NCI-H128 (cell line): ENCODE data around the gene DNAJC12.
"Not testable (repeated sequence)": the region's sequence is repeated elsewhere in the genome, so short reads cannot be mapped to it uniquely, and the experiment has no call there.

Source experiments
- DNase-seq: peaks from one replicate; lab custom pipeline; 2025; ENCODE audit not compliant: unreplicated experiment; lab: John Stamatoyannopoulos, UW

Gene DNAJC12

DNA sequence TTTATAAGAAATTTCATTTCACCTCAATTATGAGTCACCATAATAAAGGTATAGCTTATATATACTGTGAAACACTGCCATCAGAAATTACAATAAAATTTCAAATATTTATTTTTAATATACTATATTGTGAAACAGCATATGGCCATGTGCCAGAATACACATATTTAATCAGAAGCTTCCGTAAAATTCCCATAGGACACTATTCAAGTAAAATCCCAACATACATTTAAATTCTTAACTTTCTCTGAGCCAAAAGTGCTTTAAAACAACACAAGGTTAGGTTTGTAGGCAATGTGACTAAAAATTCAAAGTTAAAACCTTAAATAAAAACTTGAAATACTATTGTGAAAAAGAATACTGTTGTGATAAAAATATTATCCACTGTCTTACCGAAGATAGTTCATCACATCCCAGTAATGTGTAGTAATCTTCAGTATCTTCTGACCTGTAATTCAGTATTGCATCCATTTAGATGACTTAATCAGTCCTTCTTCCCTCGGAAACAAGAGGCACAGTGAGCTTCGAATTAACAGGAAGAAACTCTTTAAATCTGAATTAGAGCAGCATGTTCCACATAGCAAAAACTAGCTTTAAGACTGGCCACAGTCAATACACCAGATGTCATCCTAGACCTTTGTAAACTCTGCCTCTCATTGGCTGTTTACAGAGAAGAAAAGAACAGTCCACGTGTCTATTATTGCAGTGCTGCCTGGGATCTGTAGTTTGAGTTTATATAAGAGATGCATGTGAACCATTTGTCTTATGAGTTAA, at the start of gene DNAJC12:
Gene DNAJC12, minus strand, starts transcription at position 648 of the 774 bp plus-strand sequence. Its CDS starts 177 bp downstream, at position 471.
- DNase-seq: no peak

DNA sequence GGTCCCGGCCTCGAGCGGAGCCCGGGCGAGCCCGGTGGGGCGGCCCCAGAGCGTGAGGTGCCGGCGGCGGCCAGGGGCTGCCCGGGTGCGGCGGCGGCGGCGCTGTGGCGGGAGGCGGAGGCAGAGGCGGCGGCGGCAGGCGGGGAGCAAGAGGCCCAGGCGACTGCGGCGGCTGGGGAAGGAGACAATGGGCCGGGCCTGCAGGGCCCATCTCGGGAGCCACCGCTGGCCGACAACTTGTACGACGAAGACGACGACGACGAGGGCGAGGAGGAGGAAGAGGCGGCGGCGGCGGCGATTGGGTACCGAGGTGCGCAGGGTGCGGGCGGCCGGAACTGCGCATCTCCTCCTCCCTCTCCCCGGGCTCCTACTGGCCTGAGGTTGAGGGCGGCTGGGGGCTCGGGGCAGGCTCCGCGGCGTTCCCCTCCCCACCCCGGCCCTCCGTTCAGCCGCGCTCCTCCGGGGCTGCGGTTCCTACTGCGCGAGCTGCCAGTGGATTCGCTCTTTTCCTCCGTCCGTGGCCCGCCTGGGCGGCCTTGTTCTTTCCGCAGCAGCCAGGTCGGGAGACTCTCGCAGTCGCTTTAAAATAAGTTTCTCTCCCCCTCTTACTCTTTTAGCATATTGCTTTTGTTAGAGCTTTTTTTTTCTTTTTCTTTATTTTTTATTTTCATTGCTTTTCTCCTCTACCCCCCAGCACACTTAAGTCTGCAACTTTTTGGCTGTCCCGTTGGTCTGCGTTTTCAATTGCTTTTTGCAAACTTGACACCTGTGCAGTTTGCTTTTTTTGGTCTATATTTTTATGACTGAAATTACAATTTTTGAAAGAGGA, 47.1 kb upstream of the DNAJC12 start:
- DNase-seq: no peak

DNA sequence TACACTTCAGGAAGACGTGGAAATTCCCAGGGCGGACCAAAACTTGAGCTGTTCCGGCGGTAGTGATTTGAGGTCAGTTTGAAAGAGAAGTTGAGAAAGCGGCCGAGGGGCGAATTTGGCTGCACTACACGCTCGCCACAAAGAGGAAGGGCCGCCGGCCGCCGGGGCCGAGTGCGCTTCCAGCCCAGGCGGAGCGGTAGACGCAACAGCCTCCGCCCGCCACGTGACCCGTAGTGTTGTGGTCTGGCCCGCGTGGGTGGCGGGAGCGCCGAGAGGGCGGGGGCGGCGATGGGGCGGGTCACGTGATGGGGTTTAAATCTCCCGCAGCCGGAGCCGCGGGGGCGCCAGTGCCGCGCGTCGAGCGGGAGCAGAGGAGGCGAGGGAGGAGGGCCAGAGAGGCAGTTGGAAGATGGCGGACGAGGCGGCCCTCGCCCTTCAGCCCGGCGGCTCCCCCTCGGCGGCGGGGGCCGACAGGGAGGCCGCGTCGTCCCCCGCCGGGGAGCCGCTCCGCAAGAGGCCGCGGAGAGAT, 46.4 kb upstream of the DNAJC12 start, which contains the start of gene SIRT1:
Gene SIRT1, plus strand, starts transcription at position 344 of the 529 bp plus-strand sequence. Its CDS starts 66 bp downstream, at position 410.
- DNase-seq: peak; percentile 85

DNA sequence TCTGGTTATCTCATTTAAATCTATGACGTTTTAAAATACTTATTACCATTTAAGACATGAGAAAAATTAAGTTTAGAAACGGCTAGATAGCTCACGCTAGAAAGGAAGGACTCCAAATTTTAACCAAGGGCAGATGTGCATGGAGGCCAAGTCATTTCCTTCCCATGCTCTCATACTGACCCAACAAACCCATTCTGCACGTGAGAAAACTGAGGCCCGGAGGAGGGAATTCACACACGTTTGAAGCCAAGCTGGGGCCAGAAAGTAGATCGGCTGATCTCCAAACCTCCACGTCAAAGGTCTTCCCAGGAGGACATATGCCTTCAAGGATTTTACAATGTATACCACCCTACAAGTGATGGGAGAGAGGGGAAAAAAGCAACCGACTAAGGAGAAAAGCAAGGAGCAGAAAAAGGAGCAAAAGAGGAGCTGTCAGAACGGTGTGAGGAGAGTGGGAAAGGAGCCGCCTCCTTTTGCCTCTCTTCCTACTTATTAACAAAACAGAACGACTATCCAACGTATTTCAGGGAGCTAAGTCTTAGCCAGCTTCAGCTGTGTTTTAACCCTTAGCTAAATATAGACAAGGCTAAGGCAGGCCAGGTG, 45.8 kb upstream of the DNAJC12 start:
- DNase-seq: no peak

DNA sequence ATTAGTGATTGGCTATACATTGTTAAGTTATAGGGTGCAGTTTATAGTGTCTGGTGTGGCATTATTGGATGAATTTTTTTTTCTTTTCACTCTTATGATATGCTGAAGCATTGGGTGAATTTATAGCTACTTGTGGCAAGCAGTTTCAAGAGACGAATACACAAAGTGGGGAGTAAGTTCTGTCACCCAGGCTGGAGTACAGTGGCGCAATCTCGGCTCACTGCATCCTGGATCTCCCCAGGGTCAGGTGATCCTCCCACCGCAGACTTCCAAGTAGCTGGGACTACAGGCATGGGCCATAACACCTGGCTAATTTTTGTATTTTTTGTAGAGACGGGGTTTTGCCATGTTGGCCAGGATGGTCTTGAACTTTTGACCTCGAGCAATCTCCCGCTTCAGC, 40.1 kb upstream of the DNAJC12 start:
- no peak for DNase-seq

DNA sequence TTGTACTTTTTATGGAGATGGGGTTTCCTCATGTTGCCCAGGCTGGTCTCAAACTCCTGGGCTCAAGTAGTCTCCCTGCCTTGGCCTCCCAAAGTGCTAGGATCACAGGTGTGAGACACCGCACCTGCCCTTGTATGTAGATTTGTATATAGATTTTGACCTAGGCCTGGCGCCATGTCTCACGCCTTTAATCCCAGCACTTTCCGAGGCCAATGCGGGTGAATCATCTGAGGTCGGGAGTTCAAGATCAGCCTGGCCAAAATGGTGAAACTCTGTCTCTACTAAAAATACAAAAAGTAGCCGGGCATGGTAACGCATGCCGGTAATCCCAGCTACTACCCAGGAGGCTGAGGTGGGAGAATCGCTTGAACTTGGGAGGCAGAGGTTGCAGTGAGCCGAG, 39.4 kb upstream of the DNAJC12 start:
- DNase-seq: not testable (repeated sequence)

DNA sequence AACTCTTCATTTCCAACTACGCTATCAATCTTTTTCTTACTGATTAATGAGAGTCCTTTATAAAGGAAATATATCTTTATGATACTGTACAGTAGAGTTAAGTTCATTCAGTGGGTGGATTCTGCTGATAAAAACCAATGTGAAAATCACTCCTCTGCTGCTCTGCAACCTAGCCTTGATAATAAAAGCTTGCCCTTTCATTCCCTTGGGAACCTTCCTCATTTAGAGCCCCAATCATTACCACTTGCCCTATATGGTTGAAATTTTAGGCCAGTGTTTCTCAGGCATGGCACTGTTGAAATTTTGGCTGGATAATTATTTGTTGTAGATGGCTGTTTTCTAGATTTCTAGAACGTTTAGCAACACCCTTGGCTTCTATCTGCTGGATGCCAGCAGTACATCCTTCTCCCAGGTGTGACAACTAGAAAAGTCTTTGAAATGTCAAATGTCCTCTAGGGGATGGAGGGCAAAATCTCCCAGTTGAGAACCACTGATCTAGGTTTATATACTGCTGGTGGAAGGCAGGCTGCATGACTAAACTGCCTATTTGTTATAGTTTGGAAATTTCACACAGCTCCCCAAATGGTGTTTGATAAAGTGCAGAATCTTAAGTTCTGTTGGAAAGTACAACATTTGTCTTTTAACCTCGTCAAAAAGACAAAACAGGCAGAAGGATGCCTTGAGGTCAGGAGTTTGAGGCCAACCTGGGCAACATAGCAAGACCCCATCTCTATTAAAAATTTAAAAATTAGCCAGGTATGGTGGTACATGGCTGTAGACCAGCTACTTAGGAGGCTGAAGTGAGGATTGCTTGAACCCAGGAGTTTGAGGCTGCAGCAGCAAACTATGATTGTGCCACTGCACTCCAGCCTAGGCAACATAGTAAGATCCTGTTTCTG, 37.6 kb upstream of the DNAJC12 start:
- no peak for DNase-seq

DNA sequence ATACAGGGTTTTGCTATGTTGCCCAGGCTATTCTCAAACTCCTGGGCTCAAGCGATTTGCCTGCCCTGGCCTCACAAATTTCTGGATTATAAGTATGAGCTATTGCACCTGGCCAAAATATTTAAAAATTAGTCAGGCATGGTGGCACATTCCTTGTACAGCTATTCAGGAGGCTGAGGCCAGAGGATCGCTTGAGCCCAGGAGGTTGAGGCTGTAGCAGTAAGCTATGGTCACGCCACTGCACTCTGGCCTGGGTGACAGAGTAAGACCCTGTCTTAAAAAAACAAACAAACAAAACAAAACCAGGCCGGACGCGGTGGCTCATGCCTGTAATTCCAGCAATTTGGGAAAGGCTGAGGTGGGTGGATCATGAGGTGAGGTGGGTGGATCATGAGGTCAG, 32.0 kb upstream of the DNAJC12 start:
- no peak for DNase-seq

DNA sequence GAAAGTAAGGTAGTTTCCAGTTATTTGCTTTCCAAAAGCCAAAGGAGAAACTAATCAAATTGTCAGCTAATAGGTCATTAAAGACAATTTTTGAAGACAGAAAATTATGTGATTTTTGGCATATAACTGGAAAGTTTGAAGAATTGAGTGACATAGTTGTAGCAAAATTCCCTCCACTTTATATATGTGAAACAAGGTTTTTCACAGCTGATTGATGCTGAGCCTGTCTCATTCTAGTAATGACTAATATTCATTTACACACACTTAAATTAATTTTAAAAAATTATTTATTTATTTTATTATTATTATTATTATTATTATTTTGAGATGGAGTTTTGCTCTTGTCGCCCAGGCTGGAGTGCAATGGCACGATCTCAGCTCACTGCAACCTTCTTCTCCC, 30.1 kb upstream of the DNAJC12 start:
- no peak for DNase-seq

DNA sequence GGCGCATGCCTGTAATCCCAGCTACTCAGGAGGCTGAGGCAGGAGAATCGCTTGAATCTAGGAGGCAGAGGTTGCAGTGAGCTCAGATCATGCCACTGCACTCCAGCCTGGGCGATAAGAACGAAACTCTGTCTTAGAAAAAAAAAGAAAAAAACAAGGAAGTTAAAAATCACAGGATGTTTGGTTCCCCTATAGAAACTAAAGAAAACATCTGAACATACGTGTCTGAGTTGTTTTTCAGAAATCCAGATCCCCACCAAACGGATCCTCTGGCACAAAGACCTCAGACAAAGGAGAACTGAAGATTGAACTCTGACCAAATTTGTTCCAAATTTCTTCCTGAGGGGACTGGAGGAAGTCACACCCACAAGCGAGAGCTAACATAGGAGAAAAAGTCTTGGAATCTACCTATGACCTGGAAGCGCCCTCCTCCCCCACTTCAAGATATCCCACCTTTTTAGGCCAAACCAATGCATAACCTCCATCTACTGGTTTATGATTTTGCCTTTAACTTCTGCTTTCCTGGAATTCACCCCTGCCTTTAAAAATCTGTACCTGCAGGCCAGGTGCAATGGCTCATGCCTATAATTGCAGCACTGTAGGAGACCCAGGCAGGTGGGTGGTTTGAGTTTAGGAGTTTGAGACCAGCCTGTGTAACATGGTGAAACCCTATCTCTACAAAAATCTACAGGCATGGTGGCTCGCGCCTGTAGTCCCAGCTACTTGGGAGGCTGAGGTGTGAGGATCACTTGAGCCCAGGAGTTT, 26.8 kb upstream of the DNAJC12 start:
- DNase-seq: no peak

DNA sequence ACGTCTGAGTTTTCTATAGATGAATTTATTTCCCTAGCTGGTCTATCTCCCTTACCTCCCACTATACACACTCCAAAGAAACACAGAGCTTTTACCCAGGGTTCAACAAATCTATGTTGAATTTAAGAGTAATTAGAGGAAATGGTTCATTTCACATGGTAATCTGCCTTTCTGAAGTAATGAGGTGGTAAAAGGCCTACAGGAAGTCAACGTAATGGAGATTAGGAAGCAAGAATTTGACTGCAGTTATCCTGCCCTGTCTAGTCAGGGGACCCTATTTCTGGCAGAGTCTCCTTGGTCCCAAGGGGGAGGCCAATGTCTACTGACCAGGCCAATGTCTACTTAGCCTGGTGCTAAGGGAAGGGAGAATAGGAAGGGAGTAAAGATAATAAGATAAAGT, 25.1 kb upstream of the DNAJC12 start:
- no peak for DNase-seq

DNA sequence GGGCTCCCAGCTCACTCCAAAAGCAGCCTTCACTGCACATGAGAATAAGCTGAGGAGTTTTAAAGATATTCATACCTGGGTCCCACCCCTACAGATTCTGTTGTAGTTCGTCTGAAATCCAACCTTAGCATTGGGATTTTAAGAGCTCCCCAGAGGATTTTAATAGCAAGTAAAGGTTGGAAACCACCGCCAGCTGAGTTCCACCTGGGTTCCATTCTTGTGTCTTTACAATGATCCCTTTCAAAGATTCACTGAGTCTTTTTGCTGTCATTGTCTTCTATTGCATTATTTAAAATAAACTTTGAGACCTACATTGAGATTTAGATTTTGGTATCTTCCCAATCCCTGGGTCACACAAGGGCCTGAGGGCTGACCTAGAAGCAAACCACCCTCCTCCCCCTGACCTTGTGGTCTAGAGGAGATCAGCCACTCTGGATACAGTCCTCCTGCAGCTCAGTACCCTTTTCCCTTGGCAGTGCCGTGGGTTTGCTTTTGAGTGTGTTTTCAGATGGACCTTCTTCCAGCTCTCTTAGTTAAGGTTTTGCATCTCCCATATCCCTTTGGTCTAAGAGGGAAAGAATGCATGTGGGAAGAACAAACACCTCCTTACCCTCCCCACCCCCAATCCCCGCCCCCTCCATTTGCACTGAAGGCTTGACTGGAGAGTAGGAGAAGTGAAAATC, 23.9 kb upstream of the DNAJC12 start:
- DNase-seq: no peak

DNA sequence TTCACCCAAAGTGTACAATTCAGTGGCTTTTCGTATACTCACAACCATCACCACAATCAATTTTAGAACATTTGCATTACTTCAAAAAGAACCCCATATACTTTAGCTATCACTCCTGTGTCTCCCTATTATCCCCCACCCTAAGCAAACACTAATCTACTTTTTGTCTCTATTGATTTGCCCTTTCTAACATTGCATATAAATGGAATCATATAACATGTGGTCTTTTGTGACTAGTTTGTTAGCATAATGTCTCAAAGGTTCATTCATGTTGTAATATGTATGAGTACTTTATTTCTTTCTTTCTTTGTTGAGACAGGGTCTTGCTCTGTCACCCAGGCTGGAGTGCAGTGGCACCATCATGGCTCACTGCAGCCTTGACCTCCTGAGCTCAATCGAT, 21.0 kb upstream of the DNAJC12 start:
- DNase-seq: no peak

DNA sequence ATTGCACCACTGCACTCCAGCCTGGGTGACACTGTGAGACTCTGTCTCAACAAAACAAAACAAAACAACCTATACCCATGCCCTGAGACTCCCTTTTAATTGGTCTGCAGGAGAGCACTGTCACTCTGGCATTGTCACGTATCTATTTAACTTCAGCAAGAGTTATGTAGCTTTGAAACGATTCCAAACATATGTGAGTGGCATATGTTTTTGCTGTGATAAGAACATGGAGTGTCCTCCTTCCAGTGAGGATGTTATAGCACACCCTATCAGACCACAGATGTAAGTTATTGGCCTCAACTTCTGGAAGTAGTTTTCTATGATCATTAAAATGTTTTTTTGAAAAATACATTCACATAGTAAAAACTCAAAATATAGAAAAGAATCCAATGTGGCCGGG, 15.5 kb upstream of the DNAJC12 start:
- DNase-seq: no peak

DNA sequence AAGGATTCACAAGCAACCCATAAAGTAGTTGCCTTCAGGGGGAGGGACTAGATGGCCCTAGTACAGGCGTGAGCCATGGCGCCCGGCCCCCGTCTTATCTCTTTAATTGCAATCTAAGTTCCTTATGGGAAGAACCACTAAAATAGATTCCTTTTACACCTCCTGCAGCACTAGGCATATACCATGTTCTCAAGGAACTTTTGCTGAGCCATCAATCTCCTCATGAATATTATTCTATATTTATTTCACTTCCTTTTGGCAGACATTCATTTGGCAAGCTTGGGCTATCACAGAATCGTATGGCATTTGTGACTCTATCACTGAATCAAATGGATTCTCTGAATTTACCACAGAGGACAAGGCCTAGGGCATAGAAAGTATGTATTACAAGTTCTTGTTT, 14.8 kb upstream of the DNAJC12 start:
- DNase-seq: no peak

DNA sequence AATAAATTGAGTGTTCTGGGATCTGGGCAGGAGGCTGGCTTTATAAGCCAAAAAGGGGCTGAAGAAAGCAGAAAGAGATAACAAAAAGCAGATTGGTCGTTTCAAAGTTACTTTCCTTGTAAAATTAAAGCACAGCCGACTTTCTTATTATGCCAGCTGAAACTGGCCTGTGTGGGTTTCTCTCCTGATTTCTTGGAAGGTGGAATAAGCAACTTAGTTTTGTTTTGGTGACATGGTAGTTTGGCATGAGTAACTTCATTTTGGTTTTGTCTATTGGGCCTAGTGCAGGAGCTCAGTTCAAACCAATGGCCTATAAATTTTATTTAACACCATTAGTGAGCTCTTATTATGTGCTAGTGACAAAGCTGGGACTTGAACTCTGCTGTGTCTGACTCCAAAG, 13.2 kb upstream of the DNAJC12 start:
- DNase-seq: no peak

DNA sequence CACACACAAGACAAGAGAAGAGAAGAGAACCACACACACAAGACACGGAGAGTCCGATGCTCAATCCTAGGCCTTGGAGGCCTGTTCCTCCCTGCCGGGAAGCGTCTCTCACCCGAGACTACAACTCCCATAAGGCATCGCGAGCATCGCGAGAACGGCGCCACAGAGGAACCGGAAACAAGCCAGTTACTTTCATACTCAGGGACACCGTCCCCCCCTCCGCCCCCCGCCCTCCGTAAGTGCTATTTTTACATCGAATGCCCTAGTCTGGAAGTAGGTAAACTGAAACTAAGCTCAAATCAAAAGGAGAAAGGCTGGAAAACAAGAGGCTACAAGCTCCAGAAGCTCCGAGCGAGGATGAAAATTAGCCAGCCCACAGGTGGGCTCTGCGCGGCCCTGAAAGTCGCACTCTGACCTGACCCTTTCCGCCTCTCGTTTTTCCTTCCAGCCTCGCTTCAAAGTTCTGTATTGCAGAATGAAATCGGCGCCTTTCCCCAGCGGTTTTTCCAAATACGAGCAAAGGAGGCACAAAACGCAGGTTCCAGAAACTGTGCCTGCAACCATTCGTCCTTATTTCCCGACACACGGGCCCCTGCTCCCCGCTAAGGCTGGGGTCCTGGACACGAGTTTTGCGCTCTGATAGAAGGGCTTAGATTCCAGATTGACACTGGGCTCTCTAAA, 11.5 kb upstream of the DNAJC12 start:
- DNase-seq: peak; percentile 62

DNA sequence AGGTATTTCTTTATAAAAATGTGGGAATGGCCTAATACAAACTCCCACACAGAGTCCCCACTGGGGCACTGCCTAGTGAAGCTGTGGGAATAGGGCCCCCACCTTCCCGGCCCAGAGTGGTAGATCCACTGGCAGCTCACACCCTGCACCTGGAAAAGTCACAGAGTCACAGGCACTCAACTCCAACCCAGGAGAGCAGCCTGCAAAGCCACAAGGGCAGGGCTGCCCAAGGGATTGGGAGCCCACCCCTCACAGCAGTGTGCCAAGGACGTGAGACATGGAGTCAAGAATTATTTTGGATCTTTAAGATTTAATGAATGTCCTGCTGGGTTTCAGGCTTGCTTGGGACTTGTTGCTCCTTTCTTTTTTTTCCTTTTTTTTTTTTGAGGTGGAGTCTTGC, 5.3 kb upstream of the DNAJC12 start:
- no peak for DNase-seq

DNA sequence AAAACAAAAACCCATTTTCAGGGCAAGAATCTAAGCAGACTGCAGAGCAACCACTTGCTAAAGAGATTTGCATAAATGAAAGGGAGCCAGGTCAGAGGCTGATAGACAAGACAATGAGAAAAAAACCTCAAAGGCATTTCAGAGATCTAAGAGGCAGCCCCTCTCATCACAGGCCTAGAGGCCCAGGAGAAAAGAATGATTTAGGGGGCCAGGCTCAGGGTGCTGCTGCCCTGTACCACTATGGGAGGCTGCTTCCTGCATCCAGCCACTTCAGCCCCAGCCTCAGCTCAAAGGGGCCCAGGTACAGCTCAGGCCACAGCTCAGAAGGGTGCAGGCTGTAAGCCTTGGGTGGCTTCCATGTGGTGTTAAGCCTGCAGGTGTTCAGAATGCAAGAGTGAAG, 3.7 kb upstream of the DNAJC12 start:
- DNase-seq: no peak
